AG09319 (cell line): Measurements from ENCODE around the gene COPA.

Experiments
- DNase-seq: peaks from one replicate; pipeline ENCODE4 v3.0.0-alpha.2; 2010; ENCODE audit warnings: low read depth; ENCODE audit errors: extremely low read depth
- TF ChIP-seq, protein P1 (sequence below): IDR thresholded peaks from 2 replicates; pipeline ENCODE4 v1.5.1; 2011; ENCODE audit warnings: low read depth, mild to moderate bottlenecking, inconsistent platforms, low read length, moderate library complexity

The COPA gene

GRCh38 chr1:160282807-160283206, 60.2 kb downstream of the COPA start:
- no peak for DNase-seq

DNA sequence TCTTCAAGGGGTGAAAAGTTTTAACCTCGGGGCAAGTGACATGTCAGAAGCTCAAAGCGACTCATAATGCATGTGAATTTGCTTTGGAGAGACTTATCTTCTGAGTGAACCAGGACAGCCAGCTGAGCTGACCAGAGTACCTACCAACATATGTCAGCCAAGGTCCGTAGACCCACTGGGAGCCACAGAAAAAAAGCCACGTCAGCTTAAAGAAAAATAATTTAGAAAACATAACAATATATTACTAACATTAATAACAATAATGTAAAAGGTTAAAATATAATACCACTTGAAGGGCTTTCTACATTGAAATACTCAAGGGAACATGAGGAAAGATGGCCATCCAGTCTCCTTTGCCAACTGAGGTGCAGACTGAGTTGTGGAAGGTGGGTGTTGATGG, 65.1 kb downstream of the COPA start:
- DNase-seq = no peak
- TF ChIP-seq, protein P1, sequence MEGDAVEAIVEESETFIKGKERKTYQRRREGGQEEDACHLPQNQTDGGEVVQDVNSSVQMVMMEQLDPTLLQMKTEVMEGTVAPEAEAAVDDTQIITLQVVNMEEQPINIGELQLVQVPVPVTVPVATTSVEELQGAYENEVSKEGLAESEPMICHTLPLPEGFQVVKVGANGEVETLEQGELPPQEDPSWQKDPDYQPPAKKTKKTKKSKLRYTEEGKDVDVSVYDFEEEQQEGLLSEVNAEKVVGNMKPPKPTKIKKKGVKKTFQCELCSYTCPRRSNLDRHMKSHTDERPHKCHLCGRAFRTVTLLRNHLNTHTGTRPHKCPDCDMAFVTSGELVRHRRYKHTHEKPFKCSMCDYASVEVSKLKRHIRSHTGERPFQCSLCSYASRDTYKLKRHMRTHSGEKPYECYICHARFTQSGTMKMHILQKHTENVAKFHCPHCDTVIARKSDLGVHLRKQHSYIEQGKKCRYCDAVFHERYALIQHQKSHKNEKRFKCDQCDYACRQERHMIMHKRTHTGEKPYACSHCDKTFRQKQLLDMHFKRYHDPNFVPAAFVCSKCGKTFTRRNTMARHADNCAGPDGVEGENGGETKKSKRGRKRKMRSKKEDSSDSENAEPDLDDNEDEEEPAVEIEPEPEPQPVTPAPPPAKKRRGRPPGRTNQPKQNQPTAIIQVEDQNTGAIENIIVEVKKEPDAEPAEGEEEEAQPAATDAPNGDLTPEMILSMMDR = no peak

More at GRCh38 chr1:160282807-160283206, 60.2 kb downstream of the COPA start:
- TF ChIP-seq, protein P1 = no peak

DNA sequence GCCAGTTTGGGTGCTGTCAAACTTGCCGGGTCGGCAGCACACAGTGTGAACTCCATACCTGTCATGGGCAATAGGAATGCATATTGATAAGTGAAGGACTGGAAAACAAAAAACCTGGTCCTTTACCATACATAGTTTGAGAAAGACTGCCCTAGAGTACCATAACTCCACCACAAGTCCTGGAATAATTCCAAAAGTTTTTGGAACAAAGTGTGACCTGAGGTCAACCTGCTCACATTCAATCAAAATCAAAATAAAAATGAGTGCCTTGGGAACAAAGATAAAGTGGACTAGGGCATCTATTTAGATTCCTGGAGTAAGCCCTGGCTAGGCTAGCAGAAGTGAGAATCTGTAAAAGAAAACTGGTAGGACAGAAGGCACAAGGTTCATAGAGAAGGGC, 65.7 kb downstream of the COPA start:
- TF ChIP-seq, protein P1 = no peak

DNA sequence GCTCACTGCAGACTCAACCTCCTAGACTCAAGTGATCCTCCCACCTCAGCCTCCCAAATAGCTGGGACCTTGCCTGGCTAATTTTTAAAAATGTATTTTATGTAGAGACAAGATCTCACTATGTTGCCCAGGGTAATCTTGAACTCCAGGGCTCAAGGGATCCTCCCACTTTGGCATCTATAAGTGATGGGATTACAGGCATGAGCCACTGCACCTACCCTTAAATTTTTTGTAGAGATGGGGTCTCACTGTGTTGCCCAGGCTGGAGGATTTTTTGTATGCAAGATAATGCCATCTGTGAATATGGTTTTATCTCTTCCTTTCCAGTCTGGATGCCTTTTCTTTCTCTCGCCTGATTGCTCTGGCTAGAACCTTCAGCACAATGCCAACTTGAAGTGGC, 72.0 kb downstream of the COPA start:
- DNase-seq = no peak
- TF ChIP-seq, protein P1 = no peak

More for the DNA sequence above, 65.7 kb downstream of the COPA start:
- DNase-seq = no peak

DNA sequence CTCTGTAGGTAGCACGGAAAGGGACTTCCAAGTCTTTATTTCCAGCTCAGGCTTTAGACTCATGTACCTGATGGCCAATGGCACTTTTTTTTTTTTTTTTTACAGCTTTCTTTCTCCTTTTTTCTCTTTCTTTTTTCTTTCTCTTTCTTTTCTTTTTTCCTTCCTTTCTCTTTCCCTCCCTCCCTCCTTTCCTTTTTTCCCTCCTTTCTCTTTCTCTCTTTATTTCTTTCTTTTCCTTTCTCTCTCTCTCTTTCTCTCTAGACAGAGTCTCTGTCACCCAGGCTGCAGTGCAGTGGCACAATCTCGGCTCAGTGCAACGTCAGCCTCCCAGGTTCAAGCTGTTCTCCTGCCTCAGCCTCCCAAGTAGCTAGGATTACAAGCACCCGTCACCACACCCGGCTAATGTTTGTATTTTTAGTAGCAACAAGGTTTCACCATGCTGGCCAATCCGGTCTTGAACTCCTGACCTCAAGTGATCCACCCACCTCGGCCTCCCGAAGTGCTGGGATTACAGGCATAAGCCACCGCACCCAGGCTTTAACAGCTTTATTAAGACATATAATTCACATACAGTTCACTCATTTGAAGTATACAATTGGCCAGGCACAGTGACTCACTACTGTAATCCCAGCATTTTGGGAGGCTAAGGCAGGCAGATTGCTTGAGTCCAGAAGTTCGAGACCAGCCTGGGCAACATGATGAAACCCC, 75.6 kb downstream of the COPA start:
- TF ChIP-seq, protein P1 = no peak
- DNase-seq = no peak

- TF ChIP-seq, protein P1 = no peak
- no peak for DNase-seq
Observed at GRCh38 chr1:160264795-160265307, 78.2 kb downstream of the COPA start.

GRCh38 chr1:160261893-160262794, 80.9 kb downstream of the COPA start, which contains the start of gene DCAF8:
DCAF8 (minus strand) TSS chr1:160262549; CDS start chr1:160244008, 18,541 bp downstream.
- DNase-seq = peak; percentile 92
- TF ChIP-seq, protein P1 = no peak
